HEK293 (cell line): Measurements from ENCODE around the gene TWIST2.

ENCODE experiments used
- CTCF ChIA-PET: fragments of 350-600 bp; formaldehyde crosslinking; extraction: SDS; loops from one replicate; lab custom pipeline; 2021; ENCODE audit warnings: antibody characterized with exemption; lab: Yijun Ruan, JAX
- POLR2A ChIA-PET: fragments of 300-600 bp; formaldehyde crosslinking; extraction: SDS; loops from one replicate; lab custom pipeline; 2020; ENCODE audit warnings: antibody characterized with exemption, inconsistent platforms; lab: Yijun Ruan, JAX
- H3K27ac ChIP-seq: fragments of 200-500 bp; sonication (Bioruptor generic); 2 replicates; pipeline ENCODE4 v1.5.1; 2014; ENCODE audit warnings: low read depth, low read length, control low read depth, inconsistent platforms; ENCODE audit errors: extremely low read depth
- H3K36me3 ChIP-seq, 2 experiments: fragments of 200-500 bp in 1 of 2; sonication (Bioruptor generic) in 1 of 2; 1 replicate in 1 of 2; 2 replicates in 1 of 2; pipeline ENCODE4 v1.5.1; 2014 to 2017; ENCODE audit warnings: inconsistent platforms in 2 of 2, low read length in 2 of 2; ENCODE audit not compliant: control insufficient read depth in 2 of 2, insufficient read depth in 1 of 2
- H3K4me1 ChIP-seq: fragments of 200-500 bp; sonication (Bioruptor generic); 2 replicates; pipeline ENCODE4 v1.5.1; 2014; ENCODE audit warnings: mild to moderate bottlenecking, low read length, inconsistent platforms; ENCODE audit not compliant: control insufficient read depth, insufficient read depth
- H3K4me3 ChIP-seq: 2 replicates; pipeline ENCODE4 v1.5.1; 2011; ENCODE audit warnings: low read depth, mild to moderate bottlenecking, control low read depth, low read length, moderate library complexity
- H3K9me3 ChIP-seq: fragments of 200-500 bp; sonication (Bioruptor generic); 2 replicates; pipeline ENCODE4 v1.5.1; 2014; ENCODE audit warnings: low read depth, low read length, inconsistent platforms; ENCODE audit not compliant: control insufficient read depth, insufficient read depth
- AEBP2 ChIP-seq: fragments of 450-650 bp; formaldehyde crosslinking; IDR thresholded peaks from 2 replicates; pipeline ENCODE4 v1.5.1; 2016; ENCODE audit warnings: missing biosample characterization, missing genetic modification characterization, borderline replicate concordance
- GFI1B ChIP-seq: fragments of 450-650 bp; formaldehyde crosslinking; IDR thresholded peaks from 2 replicates; pipeline ENCODE4 v1.5.1; 2016; ENCODE audit warnings: missing biosample characterization, missing genetic modification characterization
- KLF16 ChIP-seq: fragments of 450-650 bp; formaldehyde crosslinking; IDR thresholded peaks from 2 replicates; pipeline ENCODE4 v1.5.1; 2017; ENCODE audit warnings: missing biosample characterization, missing genetic modification characterization
- KLF9 ChIP-seq: fragments of 450-650 bp; formaldehyde crosslinking; IDR thresholded peaks from 2 replicates; pipeline ENCODE4 v1.5.1; 2016; ENCODE audit warnings: missing biosample characterization, missing genetic modification characterization, low read depth
- MYNN ChIP-seq: fragments of 450-650 bp; formaldehyde crosslinking; IDR thresholded peaks from 2 replicates; pipeline ENCODE4 v1.5.1; 2016; ENCODE audit warnings: missing biosample characterization, missing genetic modification characterization, borderline replicate concordance
- MZF1 ChIP-seq: fragments of 450-650 bp; formaldehyde crosslinking; IDR thresholded peaks from 2 replicates; pipeline ENCODE4 v1.5.1; 2017; ENCODE audit warnings: missing biosample characterization, missing genetic modification characterization, borderline replicate concordance
- PBX3 ChIP-seq: sonication (generic); formaldehyde crosslinking; IDR thresholded peaks from 2 replicates; pipeline ENCODE4 v1.8.1; 2022; ENCODE audit warnings: mild to moderate bottlenecking, moderate library complexity, missing genetic modification reagents
- ZNF19 ChIP-seq: fragments of 450-650 bp; formaldehyde crosslinking; IDR thresholded peaks from 2 replicates; pipeline ENCODE4; 2016; ENCODE audit warnings: missing biosample characterization, missing genetic modification characterization, low read depth
- ZNF335 ChIP-seq: fragments of 450-650 bp; formaldehyde crosslinking; conservative IDR thresholded peaks from 2 replicates; pipeline ENCODE4 v1.5.1; 2016; ENCODE audit warnings: missing biosample characterization, missing genetic modification characterization
- ZNF362 ChIP-seq: fragments of 450-650 bp; formaldehyde crosslinking; IDR thresholded peaks from 2 replicates; pipeline ENCODE4 v1.5.1; 2016; ENCODE audit warnings: missing biosample characterization, missing genetic modification characterization
- ZNF366 ChIP-seq: fragments of 450-650 bp; formaldehyde crosslinking; conservative IDR thresholded peaks from 2 replicates; pipeline ENCODE4 v1.5.1; 2016; ENCODE audit warnings: missing biosample characterization, missing genetic modification characterization
- ZNF394 ChIP-seq: fragments of 450-650 bp; formaldehyde crosslinking; IDR thresholded peaks from 2 replicates; pipeline ENCODE4 v1.5.1; 2016; ENCODE audit warnings: missing biosample characterization, missing genetic modification characterization, mild to moderate bottlenecking, moderate library complexity, borderline replicate concordance
- ZNF398 ChIP-seq: fragments of 450-650 bp; formaldehyde crosslinking; IDR thresholded peaks from 2 replicates; pipeline ENCODE4 v1.5.1; 2017; ENCODE audit warnings: missing biosample characterization, missing genetic modification characterization
- ZNF433 ChIP-seq: fragments of 450-650 bp; formaldehyde crosslinking; IDR thresholded peaks from 2 replicates; pipeline ENCODE4 v1.5.1; 2016; ENCODE audit warnings: missing biosample characterization, missing genetic modification characterization, low read depth
- ZNF449 ChIP-seq: fragments of 450-650 bp; formaldehyde crosslinking; IDR thresholded peaks from 2 replicates; pipeline ENCODE4 v1.5.1; 2017; ENCODE audit warnings: missing biosample characterization, mild to moderate bottlenecking, missing genetic modification characterization, moderate library complexity
- ZNF48 ChIP-seq: fragments of 450-650 bp; formaldehyde crosslinking; IDR thresholded peaks from 2 replicates; pipeline ENCODE4 v1.5.1; 2016; ENCODE audit warnings: missing biosample characterization, missing genetic modification characterization
- ZNF514 ChIP-seq: fragments of 450-650 bp; formaldehyde crosslinking; IDR thresholded peaks from 2 replicates; pipeline ENCODE4 v1.5.1; 2016; ENCODE audit warnings: missing biosample characterization, missing genetic modification characterization
- ZNF654 ChIP-seq: fragments of 450-650 bp; formaldehyde crosslinking; IDR thresholded peaks from 2 replicates; pipeline ENCODE4 v1.5.1; 2016; ENCODE audit warnings: low read depth, missing biosample characterization, missing genetic modification characterization

Gene TWIST2

GRCh38 chr2:238863749-238864206, 15.9 kb downstream of the TWIST2 start:
- CTCF ChIA-PET, result interaction anchor here (0.5 to 0.7 kb wide), 2 partner anchors 79 to 331 kb away, joined by 3 to 4 read pairs; no protein-coding TSS in a partner anchor
- TF ChIP-seq MZF1 (tag by site-specific recombination) (no peak), KLF16 (no peak), MYNN (tag by site-specific recombination) (no peak), ZNF19 (tag by site-specific recombination) (no peak), ZNF394 (tag by site-specific recombination) (no peak), ZNF433 (tag by site-specific recombination) (no peak), ZNF48 (tag by site-specific recombination) (no peak), ZNF654 (no peak), AEBP2 (tag by site-specific recombination) (no peak), ZNF366 (tag by site-specific recombination) (no peak), ZNF398 (no peak), ZNF514 (tag by site-specific recombination) (no peak), PBX3 (CRISPR knock-in tag) (0 out of 2 replicates have a peak, but pooled peaks have one; percentile 31), KLF9 (tag by site-specific recombination) (no peak), ZNF362 (tag by site-specific recombination) (no peak), ZNF449 (tag by site-specific recombination) (no peak), GFI1B (tag by site-specific recombination) (no peak), ZNF335 (tag by site-specific recombination) (0 out of 2 replicates have a peak, but pooled peaks have one; percentile 18)
- Histone ChIP-seq H3K27ac (no peak overlapping the region; the same call in 1 of the 2 replicates), H3K4me3 (no peak overlapping the region), H3K9me3 (no peaks in the 10 kb centered on the region), H3K36me3 (no peaks in the 10 kb centered on the region), H3K4me1 (peaks cover 11% of the 10 kb centered on the region)
- POLR2A ChIA-PET, result interaction anchor here (2.0 kb wide), 1 partner anchor 16 kb away, joined by 11 read pairs; the partner anchor contains the start of gene TWIST2
